IMR-90 (cell line): Measurements from ENCODE around the gene FAM217B. TPM values are rescaled to one million over a fixed set of nuclear protein-coding genes. Genes with fewer than 3 reads are reported as not detected.

Source experiments
- ATAC-seq: fragments of 200-7000 bp; cut with Tn5 transposase; 2 replicates; pipeline ENCODE4 v1.9.1; 2020; ENCODE audit warnings: low read depth, mild to moderate bottlenecking, moderate library complexity
- BruUV-seq: library from RNA; stranded (reverse); fragments of 400-500 nt; replicated peaks from 2 replicates; lab custom pipeline; 2021; lab: Mats Ljungman, UMichigan
- CTCF ChIA-PET: fragments of 300-600 bp; formaldehyde crosslinking; extraction: SDS; loops from one replicate; lab custom pipeline; 2021; ENCODE audit warnings: antibody characterized with exemption; lab: Yijun Ruan, JAX
- POLR2A ChIA-PET: fragments of 300-600 bp; sonication (Branson Sonifier 250); formaldehyde crosslinking; loops from one replicate; lab custom pipeline; 2022; ENCODE audit warnings: antibody characterized with exemption; ENCODE audit not compliant: unreplicated experiment; lab: Charles Lee
- DNase-seq: peaks from one replicate; pipeline ENCODE4 v3.0.0; 2013
- H2AFZ ChIP-seq: replicated peaks from 2 replicates; pipeline ENCODE3; 2013; ENCODE audit warnings: low read length, mild to moderate bottlenecking; ENCODE audit not compliant: poor library complexity
- H2AK5ac ChIP-seq: 2 replicates; pipeline ENCODE4 v1.6.1; 2013; ENCODE audit warnings: low read depth, low read length, inconsistent platforms
- H2AK9ac ChIP-seq: replicated peaks from 2 replicates; pipeline ENCODE3; 2013; ENCODE audit warnings: mild to moderate bottlenecking, low read depth, low read length, moderate library complexity; ENCODE audit not compliant: poor library complexity
- H2BK120ac ChIP-seq: 2 replicates; pipeline ENCODE4 v1.6.1; 2013; ENCODE audit warnings: low read depth, low read length, inconsistent platforms
- H2BK15ac ChIP-seq: 3 replicates; pipeline ENCODE4 v1.6.1; 2013; ENCODE audit warnings: low read depth, low read length, inconsistent platforms
- H2BK20ac ChIP-seq: 2 replicates; pipeline ENCODE4 v1.6.1; 2013; ENCODE audit warnings: low read depth, mild to moderate bottlenecking, inconsistent platforms, low read length, moderate library complexity
- H2BK5ac ChIP-seq: 2 replicates; pipeline ENCODE4 v1.6.1; 2013; ENCODE audit warnings: mild to moderate bottlenecking, low read depth, low read length, inconsistent platforms; ENCODE audit not compliant: poor library complexity, severe bottlenecking
- H3K14ac ChIP-seq: replicated peaks from 2 replicates; pipeline ENCODE4 v1.6.1; 2013; ENCODE audit warnings: low read depth, low read length, inconsistent platforms
- H3K18ac ChIP-seq: 2 replicates; pipeline ENCODE4 v1.6.1; 2013; ENCODE audit warnings: low read depth, low read length, control low read depth
- H3K23ac ChIP-seq: 2 replicates; pipeline ENCODE4 v1.6.1; 2013; ENCODE audit warnings: low read depth, low read length, inconsistent platforms
- H3K27ac ChIP-seq: 2 replicates; pipeline ENCODE4 v1.5.1; 2013; ENCODE audit warnings: mild to moderate bottlenecking, control low read depth, low read length; ENCODE audit not compliant: insufficient read depth
- H3K27me3 ChIP-seq: 2 replicates; pipeline ENCODE4 v1.6.1; 2013; ENCODE audit warnings: low read length; ENCODE audit not compliant: control insufficient read depth, insufficient read depth
- H3K36me3 ChIP-seq: 2 replicates; pipeline ENCODE4 v1.6.1; 2013; ENCODE audit warnings: low read length, mixed read lengths; ENCODE audit not compliant: control insufficient read depth, insufficient read depth
- H3K4ac ChIP-seq: 2 replicates; pipeline ENCODE4 v1.6.1; 2013; ENCODE audit warnings: low read depth, low read length, inconsistent platforms
- H3K4me1 ChIP-seq: 2 replicates; pipeline ENCODE4 v1.6.1; 2013; ENCODE audit warnings: low read length, mixed read lengths; ENCODE audit not compliant: control insufficient read depth, insufficient read depth
- H3K4me2 ChIP-seq: 2 replicates; pipeline ENCODE4 v1.6.1; 2013; ENCODE audit warnings: low read depth, mild to moderate bottlenecking, control low read depth, low read length, moderate library complexity
- H3K4me3 ChIP-seq: 2 replicates; pipeline ENCODE4 v1.5.1; 2013; ENCODE audit warnings: low read depth, mild to moderate bottlenecking, control low read depth, low read length, moderate library complexity; ENCODE audit not compliant: insufficient read depth
- H3K56ac ChIP-seq: 2 replicates; pipeline ENCODE4 v1.6.1; 2013; ENCODE audit warnings: low read length, inconsistent platforms; ENCODE audit not compliant: insufficient read depth; ENCODE audit errors: extremely low read depth
- H3K79me1 ChIP-seq, 2 experiments: 2 replicates each; pipeline ENCODE4 v1.6.1; 2013; ENCODE audit warnings: low read length in 2 of 2, inconsistent platforms in 1 of 2, low read depth in 1 of 2
- H3K9ac ChIP-seq: 2 replicates; pipeline ENCODE4 v1.6.1; 2013; ENCODE audit warnings: low read depth, low read length, control low read depth
- H3K9me1 ChIP-seq: 2 replicates; pipeline ENCODE4 v1.6.1; 2013; ENCODE audit warnings: low read length, inconsistent platforms; ENCODE audit not compliant: insufficient read depth
- H3K9me3 ChIP-seq: 2 replicates; pipeline ENCODE4 v1.6.1; 2013; ENCODE audit warnings: low read length; ENCODE audit not compliant: control insufficient read depth, insufficient read depth
- H4K20me1 ChIP-seq: 2 replicates; pipeline ENCODE4 v1.6.1; 2013; ENCODE audit warnings: low read length, inconsistent platforms; ENCODE audit not compliant: insufficient read depth
- H4K5ac ChIP-seq: 2 replicates; pipeline ENCODE4 v1.6.1; 2013; ENCODE audit warnings: mild to moderate bottlenecking, low read depth, low read length, control low read depth
- H4K8ac ChIP-seq, 2 experiments: 2 replicates each; pipeline ENCODE4 v1.6.1; 2013; ENCODE audit warnings: low read depth in 2 of 2, low read length in 2 of 2, control low read depth in 1 of 2, inconsistent platforms in 1 of 2
- H4K91ac ChIP-seq: 2 replicates; pipeline ENCODE4 v1.6.1; 2013; ENCODE audit warnings: low read depth, low read length, inconsistent platforms; ENCODE audit not compliant: insufficient read depth
- BHLHE40 ChIP-seq: fragments of 150-350 bp; IDR thresholded peaks from 2 replicates; pipeline ENCODE4 v1.6.1; 2016; ENCODE audit warnings: mild to moderate bottlenecking, low read depth, low read length
- CEBPB ChIP-seq: IDR thresholded peaks from 2 replicates; pipeline ENCODE4 v1.6.1; 2012; ENCODE audit warnings: low read depth, low read length, improper control_type of control experiment
- CHD1 ChIP-seq: IDR thresholded peaks from 2 replicates; pipeline ENCODE4 v1.6.1; 2012; ENCODE audit warnings: low read depth, low read length, improper control_type of control experiment
- FOS ChIP-seq: fragments of 150-350 bp; IDR thresholded peaks from 2 replicates; pipeline ENCODE4 v1.6.1; 2016; ENCODE audit warnings: low read depth, low read length
- MAFK ChIP-seq: IDR thresholded peaks from 2 replicates; pipeline ENCODE4 v1.6.1; 2012; ENCODE audit warnings: low read depth, low read length, improper control_type of control experiment
- MAZ ChIP-seq: IDR thresholded peaks from 2 replicates; pipeline ENCODE4 v1.6.1; 2012; ENCODE audit warnings: low read depth, mild to moderate bottlenecking, low read length, improper control_type of control experiment, moderate library complexity, borderline replicate concordance
- MXI1 ChIP-seq: IDR thresholded peaks from 2 replicates; pipeline ENCODE4 v1.6.1; 2012; ENCODE audit warnings: low read depth, mild to moderate bottlenecking, low read length, moderate library complexity, borderline replicate concordance
- NFE2L2 ChIP-seq: fragments of 150-350 bp; IDR thresholded peaks from 2 replicates; pipeline ENCODE4 v1.6.1; 2016; ENCODE audit warnings: low read depth, mild to moderate bottlenecking, low read length
- POLR2A ChIP-seq: IDR thresholded peaks from 2 replicates; pipeline ENCODE4 v1.6.1; 2012; ENCODE audit warnings: mild to moderate bottlenecking, low read depth, low read length
- RAD21 ChIP-seq: IDR thresholded peaks from 2 replicates; pipeline ENCODE4 v1.6.1; 2012; ENCODE audit warnings: low read length, improper control_type of control experiment
- RCOR1 ChIP-seq: IDR thresholded peaks from 2 replicates; pipeline ENCODE4 v1.6.1; 2012; ENCODE audit warnings: mild to moderate bottlenecking, low read length, improper control_type of control experiment; ENCODE audit not compliant: insufficient replicate concordance
- RFX5 ChIP-seq: IDR thresholded peaks from 2 replicates; pipeline ENCODE4 v1.8.0; 2012; ENCODE audit warnings: low read depth, mild to moderate bottlenecking, low read length, moderate library complexity
- SMC3 ChIP-seq: fragments of 150-350 bp; IDR thresholded peaks from 2 replicates; pipeline ENCODE4 v1.6.1; 2016; ENCODE audit warnings: low read depth, mild to moderate bottlenecking, antibody characterized with exemption, low read length, moderate library complexity
- WGBS, 2 experiments: methylation state at CpG; one replicate each; pipeline versions ENCODE4 v1.1.5 to v1.1.7; 2013; ENCODE audit warnings: missing lambda C conversion rate in 2 of 2; ENCODE audit not compliant: insufficient read length in 1 of 2; ENCODE audit errors: extremely low coverage in 2 of 2; 5-methylcytosine and 5-hydroxymethylcytosine counted together
- dilution Hi-C: fragments of 300-500 bp; cut with HindIII; formaldehyde crosslinking; loops from one replicate; pipeline ENCODE4 v1.14.3; 2018; ENCODE audit warnings: low sequenced_read_pairs; ENCODE audit not compliant: unreplicated experiment
- in situ Hi-C: fragments of 300-500 bp; cut with MboI; formaldehyde crosslinking; loops from 3 replicates; pipeline ENCODE4 v1.14.3; 2019; ENCODE audit warnings: low sequenced_read_pairs, inconsistent platforms, mixed read lengths
- intact Hi-C: fragments of 100-400 bp; cut with micrococcal nuclease; formaldehyde crosslinking; loops from 2 replicates; pipeline ENCODE4 v1.10.0; 2022
- polyA plus RNA-seq, 3 experiments: library from polyadenylated mRNA; depleted of rRNA; stranded (reverse); fragments of >200 nt; gene quantifications; 2 replicates each; pipeline ENCODE4 v1.2.3, GENCODE V29; 2012; ENCODE audit warnings: low replicate concordance in 1 of 3
- total RNA-seq: library from RNA; depleted of rRNA; stranded (reverse); fragments of >200 nt; gene quantifications from 2 replicates; pipeline ENCODE4 v1.2.3, GENCODE V29; 2012
- TF ChIP-seq, protein P1 (sequence below): conservative IDR thresholded peaks from 2 replicates; pipeline ENCODE4 v1.5.1; 2012; ENCODE audit warnings: mild to moderate bottlenecking, low read depth, low read length, improper control_type of control experiment
- TF ChIP-seq, protein P2 (sequence below): fragments of 150-350 bp; IDR thresholded peaks from 2 replicates; pipeline ENCODE4 v1.6.1; 2016; ENCODE audit warnings: low read depth, mild to moderate bottlenecking, low read length, moderate library complexity, borderline replicate concordance
- TF ChIP-seq, protein P3 (sequence below): fragments of 150-350 bp; IDR thresholded peaks from 2 replicates; pipeline ENCODE4 v1.6.1; 2017; ENCODE audit warnings: mild to moderate bottlenecking, antibody characterized with exemption, low read length, low read depth

FAM217B gene
- total and polyA plus RNA-seq, 2 of the 4 experiments (the other 2 are of a cell fraction): 3.0 to 3.9 TPM

DNA sequence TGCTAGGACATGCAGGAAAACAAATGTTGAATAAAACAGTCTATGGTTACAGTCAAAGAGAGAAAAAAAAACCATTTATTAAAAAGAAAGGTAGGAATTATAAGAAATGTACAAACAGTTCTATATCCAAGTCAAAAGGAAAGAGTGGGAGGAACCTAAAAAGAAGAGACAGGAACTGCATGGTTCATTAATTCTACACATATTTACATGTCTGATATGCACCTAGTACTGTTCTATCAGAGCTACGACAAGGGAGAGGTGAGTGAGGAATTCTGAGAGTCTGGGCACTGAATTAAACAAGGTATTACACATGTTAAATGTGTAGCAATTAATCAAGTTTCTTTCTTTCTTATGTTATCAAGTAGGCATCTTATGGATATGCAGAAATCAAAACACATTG lies 48.6 kb upstream of the FAM217B start:
- no peak overlapping the region for H3K14ac ChIP-seq
- H2AFZ ChIP-seq: no peak overlapping the region
- POLR2A ChIA-PET: no interaction called here
- no peaks in the 10 kb centered on the region for H3K9me3 ChIP-seq
- intact Hi-C loops (no loop called here), dilution Hi-C loops (no loop called here), in situ Hi-C loops (no loop called here)
- no peak overlapping the region for H3K4me2 ChIP-seq
- no peaks in the 10 kb centered on the region for H3K36me3 ChIP-seq
- no peaks in the 10 kb centered on the region for H3K79me1 ChIP-seq
- BruUV-seq: no TSS peak
- DNase-seq (no peak), ATAC-seq (no peak)
- H2AK9ac ChIP-seq: no peak overlapping the region
- no peak overlapping the region for H4K8ac ChIP-seq
- H3K27ac ChIP-seq: no peak overlapping the region
- H2BK15ac ChIP-seq: no peak overlapping the region
- no peak overlapping the region for H3K23ac ChIP-seq
- no peak overlapping the region for H3K4me3 ChIP-seq
- H4K91ac ChIP-seq: no peak overlapping the region
- no peaks in the 10 kb centered on the region for H3K27me3 ChIP-seq
- H2BK120ac ChIP-seq: no peak overlapping the region
- TF ChIP-seq MAFK: no peak
- no peak for TF ChIP-seq CHD1
- TF ChIP-seq, protein P1, sequence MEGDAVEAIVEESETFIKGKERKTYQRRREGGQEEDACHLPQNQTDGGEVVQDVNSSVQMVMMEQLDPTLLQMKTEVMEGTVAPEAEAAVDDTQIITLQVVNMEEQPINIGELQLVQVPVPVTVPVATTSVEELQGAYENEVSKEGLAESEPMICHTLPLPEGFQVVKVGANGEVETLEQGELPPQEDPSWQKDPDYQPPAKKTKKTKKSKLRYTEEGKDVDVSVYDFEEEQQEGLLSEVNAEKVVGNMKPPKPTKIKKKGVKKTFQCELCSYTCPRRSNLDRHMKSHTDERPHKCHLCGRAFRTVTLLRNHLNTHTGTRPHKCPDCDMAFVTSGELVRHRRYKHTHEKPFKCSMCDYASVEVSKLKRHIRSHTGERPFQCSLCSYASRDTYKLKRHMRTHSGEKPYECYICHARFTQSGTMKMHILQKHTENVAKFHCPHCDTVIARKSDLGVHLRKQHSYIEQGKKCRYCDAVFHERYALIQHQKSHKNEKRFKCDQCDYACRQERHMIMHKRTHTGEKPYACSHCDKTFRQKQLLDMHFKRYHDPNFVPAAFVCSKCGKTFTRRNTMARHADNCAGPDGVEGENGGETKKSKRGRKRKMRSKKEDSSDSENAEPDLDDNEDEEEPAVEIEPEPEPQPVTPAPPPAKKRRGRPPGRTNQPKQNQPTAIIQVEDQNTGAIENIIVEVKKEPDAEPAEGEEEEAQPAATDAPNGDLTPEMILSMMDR: no peak
- no peak for TF ChIP-seq SMC3
- TF ChIP-seq, protein P2, sequence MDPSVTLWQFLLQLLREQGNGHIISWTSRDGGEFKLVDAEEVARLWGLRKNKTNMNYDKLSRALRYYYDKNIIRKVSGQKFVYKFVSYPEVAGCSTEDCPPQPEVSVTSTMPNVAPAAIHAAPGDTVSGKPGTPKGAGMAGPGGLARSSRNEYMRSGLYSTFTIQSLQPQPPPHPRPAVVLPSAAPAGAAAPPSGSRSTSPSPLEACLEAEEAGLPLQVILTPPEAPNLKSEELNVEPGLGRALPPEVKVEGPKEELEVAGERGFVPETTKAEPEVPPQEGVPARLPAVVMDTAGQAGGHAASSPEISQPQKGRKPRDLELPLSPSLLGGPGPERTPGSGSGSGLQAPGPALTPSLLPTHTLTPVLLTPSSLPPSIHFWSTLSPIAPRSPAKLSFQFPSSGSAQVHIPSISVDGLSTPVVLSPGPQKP: no peak
- TF ChIP-seq POLR2A: no peak
- no peak for TF ChIP-seq RFX5
- no peak for TF ChIP-seq NFE2L2
- TF ChIP-seq RAD21: no peak
- no peak for TF ChIP-seq CEBPB
- TF ChIP-seq FOS: no peak
- no peak for TF ChIP-seq RCOR1
- no peak for TF ChIP-seq MAZ
- no peak for TF ChIP-seq BHLHE40
- TF ChIP-seq MXI1: no peak
- TF ChIP-seq, protein P3, sequence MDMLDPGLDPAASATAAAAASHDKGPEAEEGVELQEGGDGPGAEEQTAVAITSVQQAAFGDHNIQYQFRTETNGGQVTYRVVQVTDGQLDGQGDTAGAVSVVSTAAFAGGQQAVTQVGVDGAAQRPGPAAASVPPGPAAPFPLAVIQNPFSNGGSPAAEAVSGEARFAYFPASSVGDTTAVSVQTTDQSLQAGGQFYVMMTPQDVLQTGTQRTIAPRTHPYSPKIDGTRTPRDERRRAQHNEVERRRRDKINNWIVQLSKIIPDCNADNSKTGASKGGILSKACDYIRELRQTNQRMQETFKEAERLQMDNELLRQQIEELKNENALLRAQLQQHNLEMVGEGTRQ: no peak
- H4K5ac ChIP-seq: no peak overlapping the region
- no peaks in the 10 kb centered on the region for H3K4me1 ChIP-seq
- no peak overlapping the region for H2AK5ac ChIP-seq
- H2BK20ac ChIP-seq: no peak overlapping the region
- H3K4ac ChIP-seq: no peak overlapping the region
- no peak overlapping the region for H3K9ac ChIP-seq
- H3K18ac ChIP-seq: no peak overlapping the region
- CTCF ChIA-PET: no interaction called here
- H3K56ac ChIP-seq: no peak overlapping the region
- no peaks in the 10 kb centered on the region for H4K20me1 ChIP-seq
- WGBS, 2 experiments: no CpG with 5 or more reads among the region's 1 CpG
- no peaks in the 10 kb centered on the region for H3K9me1 ChIP-seq
- no peak overlapping the region for H2BK5ac ChIP-seq
